Astrocyte (in vitro differentiated cells and primary cell): ENCODE measurements around the gene SF1.

Experiments used
- EZH2 ChIP-seq: IDR thresholded peaks from 2 replicates; pipeline ENCODE4 v1.6.1; 2012; ENCODE audit warnings: mild to moderate bottlenecking, low read length, inconsistent platforms; ENCODE audit not compliant: insufficient read depth
- TF ChIP-seq, protein P1 (sequence below): IDR thresholded peaks from 2 replicates; pipeline ENCODE4 v1.5.1; 2011; ENCODE audit warnings: low read depth, mild to moderate bottlenecking, inconsistent platforms, low read length, moderate library complexity; ENCODE audit not compliant: insufficient read depth

GRCh38 chr11:64801561-64802369, 23.4 kb upstream of the SF1 start:
- TF ChIP-seq, protein P1, sequence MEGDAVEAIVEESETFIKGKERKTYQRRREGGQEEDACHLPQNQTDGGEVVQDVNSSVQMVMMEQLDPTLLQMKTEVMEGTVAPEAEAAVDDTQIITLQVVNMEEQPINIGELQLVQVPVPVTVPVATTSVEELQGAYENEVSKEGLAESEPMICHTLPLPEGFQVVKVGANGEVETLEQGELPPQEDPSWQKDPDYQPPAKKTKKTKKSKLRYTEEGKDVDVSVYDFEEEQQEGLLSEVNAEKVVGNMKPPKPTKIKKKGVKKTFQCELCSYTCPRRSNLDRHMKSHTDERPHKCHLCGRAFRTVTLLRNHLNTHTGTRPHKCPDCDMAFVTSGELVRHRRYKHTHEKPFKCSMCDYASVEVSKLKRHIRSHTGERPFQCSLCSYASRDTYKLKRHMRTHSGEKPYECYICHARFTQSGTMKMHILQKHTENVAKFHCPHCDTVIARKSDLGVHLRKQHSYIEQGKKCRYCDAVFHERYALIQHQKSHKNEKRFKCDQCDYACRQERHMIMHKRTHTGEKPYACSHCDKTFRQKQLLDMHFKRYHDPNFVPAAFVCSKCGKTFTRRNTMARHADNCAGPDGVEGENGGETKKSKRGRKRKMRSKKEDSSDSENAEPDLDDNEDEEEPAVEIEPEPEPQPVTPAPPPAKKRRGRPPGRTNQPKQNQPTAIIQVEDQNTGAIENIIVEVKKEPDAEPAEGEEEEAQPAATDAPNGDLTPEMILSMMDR, result no peak
- TF ChIP-seq EZH2, result no peak
